SIG-M5 treated with dmso at 0.1 percent for 504 hours (cell line): Measurements from ENCODE around the gene PRAMEF7.
"Not testable (repeated sequence)": the region's sequence is repeated elsewhere in the genome, so short reads cannot be mapped to it uniquely, and the experiment has no call there.

ENCODE experiments used
- DNase-seq: peaks from one replicate; lab custom pipeline; 2025; ENCODE audit not compliant: unreplicated experiment; lab: John Stamatoyannopoulos, UW

Gene PRAMEF7

GRCh38 chr1:12916310-12916709, at the start of gene PRAMEF7:
Gene PRAMEF7, plus strand, starts transcription at chr1:12916610. Its CDS starts 1,083 bp downstream, at chr1:12917693.
- not testable (repeated sequence) for DNase-seq

- not testable (repeated sequence) for DNase-seq
Measured at GRCh38 chr1:12878453-12878852, 38.0 kb upstream of the PRAMEF7 start.

GRCh38 chr1:12886101-12886500, 30.3 kb upstream of the PRAMEF7 start, which contains the start of gene PRAMEF4:
Gene PRAMEF4, minus strand, starts transcription at chr1:12886201. Its CDS starts 2,807 bp downstream, at chr1:12883394.
- not testable (repeated sequence) for DNase-seq

- not testable (repeated sequence) for DNase-seq
Measured at GRCh38 chr1:12898170-12898569, 18.2 kb upstream of the PRAMEF7 start, which contains the start of gene PRAMEF10. Gene PRAMEF10, minus strand, starts transcription at chr1:12898270. Its CDS starts 2,423 bp downstream, at chr1:12895847.

GRCh38 chr1:12899186-12899585, 17.2 kb upstream of the PRAMEF7 start:
- not testable (repeated sequence) for DNase-seq

- not testable (repeated sequence) for DNase-seq
Measured at GRCh38 chr1:12903793-12904572, 12.4 kb upstream of the PRAMEF7 start.

GRCh38 chr1:12921749-12922148, 5.3 kb downstream of the PRAMEF7 start:
- not testable (repeated sequence) for DNase-seq

GRCh38 chr1:12924368-12924767, 8.0 kb downstream of the PRAMEF7 start:
- DNase-seq: not testable (repeated sequence)

- not testable (repeated sequence) for DNase-seq
Measured at GRCh38 chr1:12947480-12947879, 31.1 kb downstream of the PRAMEF7 start, which contains the start of gene PRAMEF6. Gene PRAMEF6, minus strand, starts transcription at chr1:12947580. Its CDS starts 5,062 bp downstream, at chr1:12942518.
